K562 (cell line): ENCODE measurements around the gene LRFN3. TPM values are rescaled to one million over a fixed set of nuclear protein-coding genes. Genes with fewer than 3 reads are reported as not detected.

ENCODE experiments used
- ADNP ChIP-seq: fragments of 200-800 bp; sonication (Bioruptor generic); IDR thresholded peaks from 2 replicates; pipeline ENCODE4 v1.6.1; 2016; ENCODE audit warnings: missing genetic modification characterization, missing compliant biosample characterization
- BRD4 ChIP-seq: fragments of 200-600 bp; sonication (generic); IDR thresholded peaks from 2 replicates; pipeline ENCODE4 v1.6.1; 2017; ENCODE audit warnings: inconsistent platforms
- C11orf30 ChIP-seq: fragments of 450-650 bp; IDR thresholded peaks from 2 replicates; pipeline ENCODE4 v1.6.1; 2016; ENCODE audit warnings: low read depth, mild to moderate bottlenecking
- CLOCK ChIP-seq: fragments of 250-450 bp; sonication (Bioruptor Pico); IDR thresholded peaks from 2 replicates; pipeline ENCODE4 v1.4.0; 2020; ENCODE audit warnings: mild to moderate bottlenecking, moderate library complexity, borderline replicate concordance
- GTF2B ChIP-seq: IDR thresholded peaks from 2 replicates; pipeline ENCODE4 v1.6.1; 2011; ENCODE audit not compliant: insufficient read length; ENCODE audit errors: extremely low read depth
- HEY1 ChIP-seq: fragments of 250-450 bp; sonication (Bioruptor Pico); IDR thresholded peaks from 2 replicates; pipeline ENCODE4 v1.5.0; 2020; ENCODE audit warnings: mild to moderate bottlenecking, moderate library complexity, borderline replicate concordance
- JUND ChIP-seq, 2 experiments: IDR thresholded peaks; 2 replicates in 1 of 2; 3 replicates in 1 of 2; pipeline ENCODE4 v1.6.1; 2011; ENCODE audit warnings: borderline replicate concordance in 2 of 2, low read depth in 2 of 2, low read length in 2 of 2, improper control_type of control experiment in 1 of 2, missing biosample characterization in 1 of 2, missing genetic modification characterization in 1 of 2, missing genetic modification reagents in 1 of 2
- KLF16 ChIP-seq: IDR thresholded peaks from 2 replicates; pipeline ENCODE4 v1.6.1; 2016; ENCODE audit warnings: antibody characterized with exemption
- MED1 ChIP-seq: sonication (generic); formaldehyde crosslinking; IDR thresholded peaks from 2 replicates; pipeline ENCODE4 v1.8.1; 2023; ENCODE audit warnings: missing genetic modification reagents, borderline replicate concordance
- NBN ChIP-seq: fragments of 450-650 bp; IDR thresholded peaks from 2 replicates; pipeline ENCODE4 v1.6.1; 2016; ENCODE audit warnings: low read depth, mild to moderate bottlenecking
- RB1 ChIP-seq: fragments of 450-650 bp; IDR thresholded peaks from 2 replicates; pipeline ENCODE4 v1.6.1; 2017; ENCODE audit warnings: low read depth, mild to moderate bottlenecking
- RBM34 ChIP-seq: fragments of 200-400 bp; formaldehyde crosslinking; IDR thresholded peaks from 2 replicates; pipeline ENCODE4 v1.6.1; 2018; ENCODE audit warnings: low read length, borderline replicate concordance; ENCODE audit not compliant: insufficient read depth
- SNAPC5 ChIP-seq: fragments of 250-450 bp; sonication (Bioruptor Pico); IDR thresholded peaks from 2 replicates; pipeline ENCODE4 v1.8.0; 2021; ENCODE audit warnings: moderate library complexity, mild to moderate bottlenecking, inconsistent platforms
- TAF1 ChIP-seq: IDR thresholded peaks from 2 replicates; pipeline ENCODE4 v1.6.1; 2011; ENCODE audit warnings: mild to moderate bottlenecking, low read length, moderate library complexity; ENCODE audit not compliant: insufficient read depth, control insufficient read depth, severe bottlenecking; ENCODE audit errors: extremely low read depth
- XRCC5 ChIP-seq: fragments of 200-400 bp; formaldehyde crosslinking; IDR thresholded peaks from 2 replicates; pipeline ENCODE4 v1.6.1; 2017; ENCODE audit warnings: low read depth, mild to moderate bottlenecking, low read length
- ZNF24 ChIP-seq: fragments of 450-650 bp; IDR thresholded peaks from 2 replicates; pipeline ENCODE4 v1.6.1; 2016
- ZNF274 ChIP-seq: IDR thresholded peaks from 2 replicates; pipeline ENCODE4 v1.6.1; 2011; ENCODE audit warnings: low read depth, mild to moderate bottlenecking, low read length, moderate library complexity, borderline replicate concordance
- ZNF583 ChIP-seq: fragments of 250-450 bp; sonication (Bioruptor Pico); IDR thresholded peaks from 2 replicates; pipeline ENCODE4 v1.4.0; 2020
- polyA plus RNA-seq, 8 experiments: library from polyadenylated mRNA; depleted of rRNA in 4 of 8; stranded (reverse) in 5 of 8; unstranded in 3 of 8; fragments of >200 nt; fragmentation: Nextera tagmentation in 2 of 8; fragmentation: Illumina TruSeq in 1 of 8; extraction: Ambion mirVana in 2 of 8; extraction: Trizol in 1 of 8; gene quantifications; 2 replicates each; pipeline versions ENCODE4 v1.2.1 to v1.2.3, GENCODE V29; 2011 to 2014; ENCODE audit warnings: inconsistent platforms in 1 of 8, missing spikeins in 1 of 8
- total RNA-seq, 7 experiments: library from RNA; depleted of rRNA in 6 of 7; stranded (reverse); fragments of >200 nt in 6 of 7; fragmentation: Illumina TruSeq in 2 of 7; extraction: Trizol in 2 of 7; gene quantifications; 2 replicates each; pipeline versions ENCODE4 v1.2.1 to v1.2.3, GENCODE V29; 2011 to 2021; ENCODE audit warnings: low replicate concordance in 1 of 7
- TF ChIP-seq, protein P1 (sequence below): fragments of 200-400 bp; formaldehyde crosslinking; IDR thresholded peaks from 2 replicates; pipeline ENCODE4 v1.6.1; 2017; ENCODE audit warnings: mild to moderate bottlenecking, low read depth, low read length, moderate library complexity
- TF ChIP-seq, protein P2 (sequence below): fragments of 450-650 bp; formaldehyde crosslinking; IDR thresholded peaks from 2 replicates; pipeline ENCODE4 v1.4.0; 2020; ENCODE audit warnings: mild to moderate bottlenecking, moderate library complexity

Gene LRFN3
- total and polyA plus RNA-seq, 9 of the 15 experiments (the other 6 are each of a cell fraction or from before 2014, with no cell fraction given), result 0.03 to 0.12 (median 0.11) TPM; not detected in 6

- TF ChIP-seq, protein P1, sequence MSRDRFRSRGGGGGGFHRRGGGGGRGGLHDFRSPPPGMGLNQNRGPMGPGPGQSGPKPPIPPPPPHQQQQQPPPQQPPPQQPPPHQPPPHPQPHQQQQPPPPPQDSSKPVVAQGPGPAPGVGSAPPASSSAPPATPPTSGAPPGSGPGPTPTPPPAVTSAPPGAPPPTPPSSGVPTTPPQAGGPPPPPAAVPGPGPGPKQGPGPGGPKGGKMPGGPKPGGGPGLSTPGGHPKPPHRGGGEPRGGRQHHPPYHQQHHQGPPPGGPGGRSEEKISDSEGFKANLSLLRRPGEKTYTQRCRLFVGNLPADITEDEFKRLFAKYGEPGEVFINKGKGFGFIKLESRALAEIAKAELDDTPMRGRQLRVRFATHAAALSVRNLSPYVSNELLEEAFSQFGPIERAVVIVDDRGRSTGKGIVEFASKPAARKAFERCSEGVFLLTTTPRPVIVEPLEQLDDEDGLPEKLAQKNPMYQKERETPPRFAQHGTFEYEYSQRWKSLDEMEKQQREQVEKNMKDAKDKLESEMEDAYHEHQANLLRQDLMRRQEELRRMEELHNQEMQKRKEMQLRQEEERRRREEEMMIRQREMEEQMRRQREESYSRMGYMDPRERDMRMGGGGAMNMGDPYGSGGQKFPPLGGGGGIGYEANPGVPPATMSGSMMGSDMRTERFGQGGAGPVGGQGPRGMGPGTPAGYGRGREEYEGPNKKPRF, result no peak
- TF ChIP-seq ZNF274 (no peak), HEY1 (CRISPR knock-in tag) (no peak), ADNP (tag) (no peak), MED1 (CRISPR knock-in tag) (no peak), ZNF24 (no peak), NBN (no peak), XRCC5 (no peak), RB1 (no peak), CLOCK (CRISPR knock-in tag) (no peak), KLF16 (no peak), C11orf30 (no peak), ZNF583 (CRISPR knock-in tag) (no peak), JUND (IDR thresholded peaks at IDR 0.05; ENCODE audit: borderline replicate concordance, low read depth, low read length) (peak; percentile 42; the same call in 1 of the 2 replicates), JUND (tag; IDR thresholded peaks at IDR 0.05; ENCODE audit: borderline replicate concordance, low read depth, low read length) (no peak), RBM34 (no peak), BRD4 (no peak), GTF2B (no peak), SNAPC5 (CRISPR knock-in tag) (no peak), TAF1 (peak; percentile 61)
- TF ChIP-seq, protein P2, sequence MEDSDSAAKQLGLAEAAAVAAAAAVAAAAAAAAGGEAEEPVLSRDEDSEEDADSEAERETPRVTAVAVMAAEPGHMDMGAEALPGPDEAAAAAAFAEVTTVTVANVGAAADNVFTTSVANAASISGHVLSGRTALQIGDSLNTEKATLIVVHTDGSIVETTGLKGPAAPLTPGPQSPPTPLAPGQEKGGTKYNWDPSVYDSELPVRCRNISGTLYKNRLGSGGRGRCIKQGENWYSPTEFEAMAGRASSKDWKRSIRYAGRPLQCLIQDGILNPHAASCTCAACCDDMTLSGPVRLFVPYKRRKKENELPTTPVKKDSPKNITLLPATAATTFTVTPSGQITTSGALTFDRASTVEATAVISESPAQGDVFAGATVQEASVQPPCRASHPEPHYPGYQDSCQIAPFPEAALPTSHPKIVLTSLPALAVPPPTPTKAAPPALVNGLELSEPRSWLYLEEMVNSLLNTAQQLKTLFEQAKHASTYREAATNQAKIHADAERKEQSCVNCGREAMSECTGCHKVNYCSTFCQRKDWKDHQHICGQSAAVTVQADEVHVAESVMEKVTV (CRISPR knock-in tag), result no peak
Observed at GRCh38 chr19:35903550-35904179, 32.5 kb upstream of the LRFN3 start (continued).
